Measurements from ENCODE around the gene AIFM3. TPM values are rescaled to one million over a fixed set of nuclear protein-coding genes. Genes with fewer than 3 reads are reported as not detected.

AIFM3 gene
- total RNA-seq, 5 donors from 2014 or later (not counting 1 experiment from before 2014, with no cell fraction given), result 0.33 to 1.7 (median 0.66) TPM

GRCh38 chr22:20992456-20993303 is 25.6 kb downstream of the AIFM3 start:
- Mint-ChIP-seq H3K4me3 (no peak overlapping the region), H3K36me3 (peaks cover 6% of the 10 kb centered on the region), H3K4me1 (peaks cover 0 to 8% (median 6%) of the 10 kb centered on the region in 3 donors), H3K9me3 (no peaks in the 10 kb centered on the region), H3K27ac (no peak overlapping the region), H3K27me3 (no peaks in the 10 kb centered on the region)
- Histone ChIP-seq H3K36me3 (ENCODE audit: control insufficient read depth in 2 of 2, extremely low read depth in 1 of 2, insufficient read depth in 1 of 2, low read length in 1 of 2) (peaks cover 8 to 46% of the 10 kb centered on the region in 2 donors), H3K27me3 (replicated peaks in 1 of 2; ENCODE audit: control insufficient read depth in 2 of 2, extremely low read depth in 1 of 2, insufficient read depth in 2 of 2, low read length in 1 of 2) (no peaks in the 10 kb centered on the region), H3K9me3 (no peaks in the 10 kb centered on the region), H3K4me3 (ENCODE audit: control insufficient read depth in 1 of 2, extremely low read depth in 1 of 2, low read length in 1 of 2) (no peak overlapping the region), H3K4me1 (ENCODE audit: control insufficient read depth in 1 of 2, extremely low read depth in 1 of 2, insufficient read depth in 2 of 2, low read length in 2 of 2) (peaks cover 0 to 9% of the 10 kb centered on the region in 2 experiments), H3K27ac (ENCODE audit: low read length) (no peak overlapping the region)
- ChIA-PET CTCF (no interaction called here), POLR2A (no interaction called here)
- DNase-seq, result no peak
- no peak for ATAC-seq (replicated peaks in 1 of 4)
- WGBS (ENCODE audit: insufficient coverage), result 93% methylated on average over 21 of the region's 21 CpGs

GRCh38 chr22:20993304-20994127 is 26.5 kb downstream of the AIFM3 start:
- Histone ChIP-seq H3K27me3 (replicated peaks in 1 of 2; ENCODE audit: control insufficient read depth in 2 of 2, extremely low read depth in 1 of 2, insufficient read depth in 2 of 2, low read length in 1 of 2) (no peaks in the 10 kb centered on the region), H3K4me3 (ENCODE audit: control insufficient read depth in 1 of 2, extremely low read depth in 1 of 2, low read length in 1 of 2) (no peak overlapping the region), H3K27ac (ENCODE audit: low read length) (no peak overlapping the region), H3K4me1 (ENCODE audit: control insufficient read depth in 1 of 2, extremely low read depth in 1 of 2, insufficient read depth in 2 of 2, low read length in 2 of 2) (peaks cover 0 to 15% of the 10 kb centered on the region in 2 experiments), H3K36me3 (ENCODE audit: control insufficient read depth in 2 of 2, extremely low read depth in 1 of 2, insufficient read depth in 1 of 2, low read length in 1 of 2) (peaks cover 15 to 54% of the 10 kb centered on the region in 2 donors), H3K9me3 (no peaks in the 10 kb centered on the region)
- Mint-ChIP-seq H3K27me3 (no peaks in the 10 kb centered on the region), H3K36me3 (no peaks in the 10 kb centered on the region), H3K4me3 (no peak overlapping the region), H3K4me1 (peaks cover 5 to 15% (median 9%) of the 10 kb centered on the region in 3 donors), H3K9me3 (no peaks in the 10 kb centered on the region), H3K27ac (no peak overlapping the region)
- ChIA-PET CTCF (interaction anchor here in 1 of 2 donors (0.6 kb wide), 1 partner anchor 1211 kb away, joined by 4 read pairs; no protein-coding TSS in a partner anchor), POLR2A (no interaction called here)
- DNase-seq (no peak), ATAC-seq (replicated peaks in 1 of 4) (no peak)
- 97% methylated on average over 24 of the region's 29 CpGs for WGBS (ENCODE audit: insufficient coverage)

GRCh38 chr22:20994128-20994901 is 27.3 kb downstream of the AIFM3 start:
- Histone ChIP-seq H3K36me3 (ENCODE audit: control insufficient read depth in 2 of 2, extremely low read depth in 1 of 2, insufficient read depth in 1 of 2, low read length in 1 of 2) (peaks cover 15 to 61% of the 10 kb centered on the region in 2 donors), H3K4me3 (ENCODE audit: control insufficient read depth in 1 of 2, extremely low read depth in 1 of 2, low read length in 1 of 2) (no peak overlapping the region), H3K4me1 (ENCODE audit: control insufficient read depth in 1 of 2, extremely low read depth in 1 of 2, insufficient read depth in 2 of 2, low read length in 2 of 2) (peaks cover 0 to 18% of the 10 kb centered on the region in 2 experiments), H3K27me3 (replicated peaks in 1 of 2; ENCODE audit: control insufficient read depth in 2 of 2, extremely low read depth in 1 of 2, insufficient read depth in 2 of 2, low read length in 1 of 2) (no peaks in the 10 kb centered on the region), H3K27ac (ENCODE audit: low read length) (no peak overlapping the region), H3K9me3 (no peaks in the 10 kb centered on the region)
- Mint-ChIP-seq H3K4me3 (no peak overlapping the region), H3K9me3 (no peaks in the 10 kb centered on the region), H3K36me3 (no peaks in the 10 kb centered on the region), H3K4me1 (peaks cover 8 to 12% (median 9%) of the 10 kb centered on the region in 3 donors), H3K27me3 (no peaks in the 10 kb centered on the region), H3K27ac (peak overlapping the region in 1 of 2 donors; percentile 34)
- ATAC-seq (replicated peaks in 1 of 4) (no peak), DNase-seq (no peak)
- POLR2A ChIA-PET, result no interaction called here
- 95% methylated on average over 15 of the region's 30 CpGs for WGBS (ENCODE audit: insufficient coverage)
- CTCF ChIA-PET, result interaction anchor here in 1 of 2 donors (0.6 kb wide), 1 partner anchor 1210 kb away, joined by 4 read pairs; no protein-coding TSS in a partner anchor

GRCh38 chr22:20994902-20995241 is 27.8 kb downstream of the AIFM3 start:
- 88% methylated on average over 6 of the region's 10 CpGs for WGBS (ENCODE audit: insufficient coverage)
- ChIA-PET POLR2A (no interaction called here), CTCF (no interaction called here)
- Histone ChIP-seq H3K4me3 (ENCODE audit: control insufficient read depth in 1 of 2, extremely low read depth in 1 of 2, low read length in 1 of 2) (no peak overlapping the region), H3K27me3 (replicated peaks in 1 of 2; ENCODE audit: control insufficient read depth in 2 of 2, extremely low read depth in 1 of 2, insufficient read depth in 2 of 2, low read length in 1 of 2) (no peaks in the 10 kb centered on the region), H3K27ac (ENCODE audit: low read length) (no peak overlapping the region), H3K36me3 (ENCODE audit: control insufficient read depth in 2 of 2, extremely low read depth in 1 of 2, insufficient read depth in 1 of 2, low read length in 1 of 2) (peaks cover 15 to 67% of the 10 kb centered on the region in 2 donors), H3K4me1 (ENCODE audit: control insufficient read depth in 1 of 2, extremely low read depth in 1 of 2, insufficient read depth in 2 of 2, low read length in 2 of 2) (peaks cover 0 to 17% of the 10 kb centered on the region in 2 experiments), H3K9me3 (no peaks in the 10 kb centered on the region)
- Mint-ChIP-seq H3K9me3 (no peaks in the 10 kb centered on the region), H3K4me1 (peaks cover 6 to 12% (median 11%) of the 10 kb centered on the region in 3 donors), H3K36me3 (no peaks in the 10 kb centered on the region), H3K4me3 (no peak overlapping the region), H3K27ac (peak overlapping the region in 1 of 2 donors; percentile 34), H3K27me3 (no peaks in the 10 kb centered on the region)
- no peak for ATAC-seq (replicated peaks in 1 of 4)
- no peak for DNase-seq

GRCh38 chr22:20995329-20996030 is 28.4 kb downstream of the AIFM3 start:
- Mint-ChIP-seq H3K9me3 (no peaks in the 10 kb centered on the region), H3K4me1 (peaks cover 12 to 17% (median 15%) of the 10 kb centered on the region in 3 donors), H3K27me3 (no peaks in the 10 kb centered on the region), H3K4me3 (no peak overlapping the region), H3K36me3 (no peaks in the 10 kb centered on the region), H3K27ac (peak overlapping the region in 1 of 2 donors; percentile 16)
- Histone ChIP-seq H3K27ac (ENCODE audit: low read length) (no peak overlapping the region), H3K4me1 (ENCODE audit: control insufficient read depth in 1 of 2, extremely low read depth in 1 of 2, insufficient read depth in 2 of 2, low read length in 2 of 2) (peaks cover 3 to 22% of the 10 kb centered on the region in 2 experiments), H3K27me3 (replicated peaks in 1 of 2; ENCODE audit: control insufficient read depth in 2 of 2, extremely low read depth in 1 of 2, insufficient read depth in 2 of 2, low read length in 1 of 2) (no peaks in the 10 kb centered on the region), H3K36me3 (ENCODE audit: control insufficient read depth in 2 of 2, extremely low read depth in 1 of 2, insufficient read depth in 1 of 2, low read length in 1 of 2) (peaks cover 15 to 69% of the 10 kb centered on the region in 2 donors), H3K4me3 (ENCODE audit: control insufficient read depth in 1 of 2, extremely low read depth in 1 of 2, low read length in 1 of 2) (no peak overlapping the region), H3K9me3 (no peaks in the 10 kb centered on the region)
- CTCF ChIA-PET, result no interaction called here
- POLR2A ChIA-PET, result no interaction called here
- DNase-seq, result no peak
- ATAC-seq (replicated peaks in 1 of 4), result no peak
- WGBS (ENCODE audit: insufficient coverage), result 95% methylated on average over 17 of the region's 23 CpGs

All from T-cell (primary cell).